H9 (cell line): ENCODE measurements around the gene EHD4. TPM values are rescaled to one million over a fixed set of nuclear protein-coding genes. Genes with fewer than 3 reads are reported as not detected.

Experiments used
- DNase-seq: peaks from one replicate; pipeline ENCODE4 v3.0.0-alpha.2; 2017
- H2AFZ ChIP-seq: one replicate; pipeline ENCODE4 v1.6.1; 2013; ENCODE audit warnings: mild to moderate bottlenecking, low read length, control low read depth, moderate library complexity
- H2AK5ac ChIP-seq: 2 replicates; pipeline ENCODE4 v1.6.1; 2013; ENCODE audit warnings: low read length, control low read depth, mixed read lengths; ENCODE audit not compliant: insufficient read length
- H2BK120ac ChIP-seq: one replicate; pipeline ENCODE4 v1.6.1; 2013; ENCODE audit warnings: low read depth, mild to moderate bottlenecking, low read length, control low read depth, inconsistent platforms; ENCODE audit not compliant: poor library complexity, severe bottlenecking
- H2BK12ac ChIP-seq: 2 replicates; pipeline ENCODE4 v1.6.1; 2013; ENCODE audit warnings: low read length, control low read depth, mixed read lengths, low read depth; ENCODE audit not compliant: insufficient read length
- H2BK15ac ChIP-seq: 2 replicates; pipeline ENCODE4 v1.6.1; 2013; ENCODE audit warnings: low read depth, low read length, control low read depth
- H2BK20ac ChIP-seq: one replicate; pipeline ENCODE4 v1.6.1; 2013; ENCODE audit warnings: low read depth, mild to moderate bottlenecking, low read length, control low read depth, inconsistent platforms; ENCODE audit not compliant: poor library complexity, severe bottlenecking
- H2BK5ac ChIP-seq: 2 replicates; pipeline ENCODE4 v1.6.1; 2013; ENCODE audit warnings: low read length, control low read depth, mixed read lengths; ENCODE audit not compliant: insufficient read length
- H3K14ac ChIP-seq: 2 replicates; pipeline ENCODE4 v1.6.1; 2013; ENCODE audit warnings: low read length, control low read depth; ENCODE audit not compliant: insufficient read depth
- H3K18ac ChIP-seq: 2 replicates; pipeline ENCODE4 v1.6.1; 2013; ENCODE audit warnings: low read depth, mild to moderate bottlenecking, mixed read lengths, low read length, control low read depth; ENCODE audit not compliant: insufficient read length
- H3K23ac ChIP-seq: 2 replicates; pipeline ENCODE4 v1.6.1; 2013; ENCODE audit warnings: low read length, control low read depth, mixed read lengths, low read depth; ENCODE audit not compliant: insufficient read length
- H3K23me2 ChIP-seq: 2 replicates; pipeline ENCODE4 v1.6.1; 2013; ENCODE audit warnings: low read depth, mild to moderate bottlenecking, mixed read lengths, low read length, control low read depth; ENCODE audit not compliant: insufficient read length, poor library complexity, severe bottlenecking
- H3K27ac ChIP-seq: 2 replicates; pipeline ENCODE4 v1.5.1; 2013; ENCODE audit warnings: low read length, control low read depth, mixed read lengths, low read depth; ENCODE audit not compliant: insufficient read length
- H3K27me3 ChIP-seq: 2 replicates; pipeline ENCODE4 v1.6.1; 2013; ENCODE audit warnings: low read length, control low read depth, inconsistent platforms; ENCODE audit not compliant: insufficient read depth
- H3K4ac ChIP-seq: 2 replicates; pipeline ENCODE4 v1.6.1; 2013; ENCODE audit warnings: low read depth, mild to moderate bottlenecking, control low read depth, inconsistent platforms, low read length, moderate library complexity
- H3K4me1 ChIP-seq: 2 replicates; pipeline ENCODE4 v1.6.1; 2013; ENCODE audit warnings: low read length, control low read depth, inconsistent platforms; ENCODE audit not compliant: insufficient read depth
- H3K4me2 ChIP-seq: 2 replicates; pipeline ENCODE4 v1.6.1; 2013; ENCODE audit warnings: low read length, control low read depth, mixed read lengths; ENCODE audit not compliant: insufficient read length, insufficient read depth
- H3K56ac ChIP-seq: 2 replicates; pipeline ENCODE4 v1.6.1; 2013; ENCODE audit warnings: low read depth, mild to moderate bottlenecking, mixed read lengths, low read length, control low read depth; ENCODE audit not compliant: insufficient read length
- H3K79me1 ChIP-seq: 2 replicates; pipeline ENCODE4 v1.6.1; 2013; ENCODE audit warnings: low read depth, mild to moderate bottlenecking, moderate library complexity, low read length, control low read depth, inconsistent platforms; ENCODE audit not compliant: insufficient read depth, poor library complexity, severe bottlenecking
- H3K79me2 ChIP-seq: 2 replicates; pipeline ENCODE4 v1.6.1; 2013; ENCODE audit warnings: low read length, control low read depth, inconsistent platforms; ENCODE audit not compliant: insufficient read depth
- H3K9ac ChIP-seq: 2 replicates; pipeline ENCODE4 v1.6.1; 2013; ENCODE audit warnings: low read length, control low read depth, mixed read lengths; ENCODE audit not compliant: insufficient read length; ENCODE audit errors: extremely low read depth
- H3K9me3 ChIP-seq: one replicate; pipeline ENCODE4 v1.6.1; 2013; ENCODE audit warnings: low read depth, low read length, inconsistent platforms; ENCODE audit not compliant: control insufficient read depth
- H3T11ph ChIP-seq: one replicate; pipeline ENCODE4 v1.6.1; 2013; ENCODE audit warnings: mild to moderate bottlenecking, low read length, control low read depth, inconsistent platforms
- H4K20me1 ChIP-seq: one replicate; pipeline ENCODE4 v1.6.1; 2013; ENCODE audit not compliant: control insufficient read depth, insufficient read length, insufficient read depth
- H4K5ac ChIP-seq: 2 replicates; pipeline ENCODE4 v1.6.1; 2013; ENCODE audit warnings: low read depth, mild to moderate bottlenecking, mixed read lengths, low read length, control low read depth; ENCODE audit not compliant: insufficient read length
- H4K8ac ChIP-seq: replicated peaks from 2 replicates; pipeline ENCODE4 v1.6.1; 2013; ENCODE audit warnings: low read length, control low read depth, mixed read lengths, low read depth; ENCODE audit not compliant: insufficient read length
- H4K91ac ChIP-seq: 2 replicates; pipeline ENCODE4 v1.6.1; 2013; ENCODE audit warnings: low read depth, mild to moderate bottlenecking, moderate library complexity, mixed read lengths, low read length, control low read depth; ENCODE audit not compliant: insufficient read length
- H3K27ac Mint-ChIP-seq, 3 experiments: 2 replicates in 2 of 3; 3 replicates in 1 of 3; pipeline ENCODE4 v1.8.0; 2020 to 2021; ENCODE audit warnings: mixed read lengths in 3 of 3, mild to moderate bottlenecking in 1 of 3, moderate library complexity in 1 of 3
- H3K27me3 Mint-ChIP-seq: 2 replicates; pipeline ENCODE4 v1.8.0; 2021; ENCODE audit warnings: low read depth, mild to moderate bottlenecking, moderate library complexity, mixed read lengths
- H3K36me3 Mint-ChIP-seq, 3 experiments: 2 replicates in 2 of 3; 3 replicates in 1 of 3; pipeline ENCODE4 v1.8.0; 2020 to 2021; ENCODE audit warnings: low read depth in 3 of 3, mixed read lengths in 3 of 3; ENCODE audit not compliant: insufficient read depth in 1 of 3
- H3K4me1 Mint-ChIP-seq, 2 experiments: 2 replicates each; pipeline ENCODE4 v1.8.0; 2020; ENCODE audit warnings: mixed read lengths in 2 of 2
- H3K4me3 Mint-ChIP-seq, 2 experiments: 2 replicates in 1 of 2; 3 replicates in 1 of 2; pipeline ENCODE4 v1.8.0; 2020 to 2021; ENCODE audit warnings: mild to moderate bottlenecking in 2 of 2, mixed read lengths in 2 of 2, moderate library complexity in 1 of 2
- H3K9me3 Mint-ChIP-seq, 2 experiments: 2 replicates in 1 of 2; 3 replicates in 1 of 2; pipeline ENCODE4 v1.8.0; 2020; ENCODE audit warnings: mild to moderate bottlenecking in 2 of 2, mixed read lengths in 2 of 2, moderate library complexity in 1 of 2
- CTCF ChIP-seq: fragments of 200-600 bp; sonication (generic); conservative IDR thresholded peaks from 3 replicates; pipeline ENCODE4 v1.8.0; 2021; ENCODE audit warnings: antibody characterized with exemption, mild to moderate bottlenecking
- WGBS: extraction: QIAGEN DNeasy Blood & Tissue Kit; methylation state at CpG from one replicate; pipeline ENCODE4 v1.1.7; 2013; ENCODE audit warnings: missing lambda C conversion rate, low lambda C conversion rate, mixed read lengths; ENCODE audit not compliant: insufficient read length; ENCODE audit errors: extremely low coverage; 5-methylcytosine and 5-hydroxymethylcytosine counted together
- total RNA-seq: library from RNA; stranded (reverse); gene quantifications from 2 replicates; pipeline ENCODE4 v1.2.1, GENCODE V29; 2021

EHD4 gene
- total RNA-seq, 1 experiment from 2014 or later: 22.9 TPM

GRCh38 chr15:41900526-41901380, 71.6 kb downstream of the EHD4 start:
- H2BK5ac ChIP-seq: no peak overlapping the region
- no peak for DNase-seq
- no peak overlapping the region for H4K5ac ChIP-seq
- no peak overlapping the region for H2AK5ac ChIP-seq
- H3K4me1 ChIP-seq: no peaks in the 10 kb centered on the region
- H3T11ph ChIP-seq: no peak overlapping the region
- Mint-ChIP-seq H3K36me3 (peaks cover 8 to 47% (median 28%) of the 10 kb centered on the region in 3 experiments), H3K27ac (no peak overlapping the region), H3K27me3 (no peaks in the 10 kb centered on the region), H3K4me3 (no peak overlapping the region), H3K9me3 (no peaks in the 10 kb centered on the region), H3K4me1 (peaks cover 7 to 8% of the 10 kb centered on the region in 2 experiments)
- WGBS: no CpG with 5 or more reads among the region's 36 CpGs
- no peak overlapping the region for H3K4me2 ChIP-seq
- no peak overlapping the region; the same call in 1 of the 2 replicates for H3K14ac ChIP-seq
- H2AFZ ChIP-seq: no peak overlapping the region
- H3K4ac ChIP-seq: no peak overlapping the region
- no peak overlapping the region for H3K23ac ChIP-seq
- H2BK12ac ChIP-seq: no peak overlapping the region
- no peaks in the 10 kb centered on the region for H3K9me3 ChIP-seq
- H3K56ac ChIP-seq: no peak overlapping the region
- H3K27me3 ChIP-seq: no peaks in the 10 kb centered on the region
- no peak overlapping the region for H2BK15ac ChIP-seq
- H3K9ac ChIP-seq: no peak overlapping the region
- H3K23me2 ChIP-seq: no peaks in the 10 kb centered on the region
- H3K18ac ChIP-seq: no peak overlapping the region
- H3K79me1 ChIP-seq: no peaks in the 10 kb centered on the region
- H4K91ac ChIP-seq: no peak overlapping the region
- no peak overlapping the region for H2BK20ac ChIP-seq
- no peak overlapping the region for H4K8ac ChIP-seq
- H3K79me2 ChIP-seq: no peaks in the 10 kb centered on the region
- TF ChIP-seq CTCF: no peak
- no peak overlapping the region for H2BK120ac ChIP-seq
- H4K20me1 ChIP-seq: no peaks in the 10 kb centered on the region
- H3K27ac ChIP-seq: no peak overlapping the region
